ENCODE data around the gene PLA2R1.

The PLA2R1 gene

DNA sequence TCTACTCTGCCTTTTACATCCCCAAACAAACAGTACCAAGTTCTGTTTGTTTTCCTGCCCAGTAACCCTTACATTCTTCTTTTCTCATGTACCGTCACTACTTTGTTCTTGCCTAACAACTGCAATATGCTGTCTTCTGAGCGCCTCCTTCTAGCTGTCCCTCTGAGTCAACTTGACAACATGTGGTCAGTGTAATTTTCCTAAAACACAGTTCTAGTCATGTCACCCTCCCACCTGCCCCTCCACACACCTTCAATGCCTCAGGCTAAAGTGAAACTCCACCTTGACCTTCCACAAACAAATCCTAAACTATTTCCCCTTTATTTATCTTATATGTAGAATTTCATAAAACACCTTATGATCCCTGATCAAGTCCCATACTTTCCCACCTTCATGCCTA, 139.9 kb downstream of the PLA2R1 start:
- DNase-seq = no peak

DNA sequence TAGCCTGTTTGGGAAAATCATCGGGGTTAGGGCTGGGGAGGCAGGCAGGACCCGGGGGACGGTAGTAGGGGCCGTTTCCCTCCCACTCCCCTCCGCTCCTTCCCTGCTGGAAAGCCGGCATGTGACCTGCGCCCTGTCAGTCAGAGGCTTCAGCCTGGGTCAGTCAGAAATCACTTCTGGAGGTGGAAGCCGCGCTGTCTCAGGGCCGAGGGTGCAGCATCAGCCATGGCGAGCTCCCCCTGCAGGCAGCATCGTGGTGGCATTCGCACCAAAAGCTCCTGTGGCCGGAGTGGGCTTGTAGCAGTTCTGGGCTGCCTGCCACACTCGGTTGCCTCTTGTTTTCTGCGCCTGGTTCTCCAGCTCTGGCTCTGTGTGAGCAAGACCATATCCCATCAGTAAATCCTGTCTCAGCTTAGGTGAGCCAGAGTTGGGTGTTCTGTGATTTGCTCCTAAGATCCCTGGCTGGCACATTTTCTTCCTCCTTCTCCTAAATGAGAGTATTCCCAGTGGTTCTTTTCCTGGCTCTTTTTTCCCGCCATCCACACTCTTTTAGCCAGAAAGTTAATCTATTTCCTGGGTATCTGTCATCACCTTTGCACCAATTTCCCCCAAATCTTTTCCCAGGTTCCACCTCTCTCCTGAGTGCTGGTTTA, 140.5 kb downstream of the PLA2R1 start:
- no peak for DNase-seq

DNA sequence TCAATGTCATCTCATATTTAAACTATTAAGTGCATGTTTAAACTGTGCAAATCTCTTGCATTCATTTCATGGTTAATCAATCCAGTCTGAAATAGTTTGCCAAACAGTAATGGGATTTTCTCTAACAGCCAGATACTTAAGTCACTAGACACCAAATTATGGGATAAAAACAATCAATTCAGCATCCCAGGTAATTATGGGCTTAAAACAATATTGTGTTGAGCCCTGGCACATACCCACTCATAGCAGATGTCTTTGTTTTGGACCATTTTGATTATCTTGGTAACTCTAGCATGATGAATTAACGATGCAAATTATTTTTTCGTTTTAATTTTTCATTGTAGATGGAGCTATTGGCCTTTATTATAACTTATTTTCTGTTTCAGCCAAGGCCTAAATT, 145.9 kb downstream of the PLA2R1 start:
- no peak for DNase-seq

DNA sequence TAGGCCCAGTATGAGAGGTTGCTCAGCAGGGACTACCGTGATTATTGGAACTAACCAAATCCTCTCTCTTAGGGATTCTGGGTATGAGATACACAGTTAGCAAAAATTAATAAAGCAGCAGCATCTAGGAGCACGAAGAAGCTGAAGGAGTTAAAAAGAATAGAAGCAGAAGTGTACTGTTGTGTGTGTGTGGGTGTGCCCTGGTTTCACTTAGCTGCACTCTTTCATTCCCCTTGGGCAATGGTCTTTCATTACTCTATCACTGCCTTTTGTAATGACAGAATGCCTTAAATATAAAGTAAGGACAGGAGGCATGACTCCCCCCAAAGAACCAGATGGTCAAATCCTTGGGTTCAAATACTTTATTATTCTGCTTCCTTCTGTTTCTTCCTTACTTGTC, 148.5 kb downstream of the PLA2R1 start:
- DNase-seq = no peak

DNA sequence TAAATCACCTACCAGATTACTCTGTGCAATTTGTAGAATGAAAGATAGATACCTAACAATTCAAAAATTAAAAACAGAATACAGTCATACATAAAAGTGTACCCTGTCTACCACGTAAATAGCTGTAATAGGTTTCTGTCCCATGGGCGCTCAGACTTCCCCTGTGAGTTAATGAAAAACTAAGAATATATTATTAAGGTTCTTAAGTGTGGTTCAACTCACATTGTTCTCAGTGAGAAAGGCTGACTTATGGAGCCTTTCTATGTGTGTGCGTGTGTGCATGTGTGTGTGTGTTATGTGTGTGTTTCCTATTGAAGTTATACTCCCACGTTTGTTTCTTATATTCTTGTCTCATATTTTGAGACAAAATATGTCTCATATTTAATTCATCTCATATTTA, 149.8 kb downstream of the PLA2R1 start:
- DNase-seq = no peak

GRCh38 chr2:159910951-159911350, 151.5 kb downstream of the PLA2R1 start:
- DNase-seq = no peak

- DNase-seq = no peak
Observed at GRCh38 chr2:159908623-159909022, 153.8 kb downstream of the PLA2R1 start.

DNA sequence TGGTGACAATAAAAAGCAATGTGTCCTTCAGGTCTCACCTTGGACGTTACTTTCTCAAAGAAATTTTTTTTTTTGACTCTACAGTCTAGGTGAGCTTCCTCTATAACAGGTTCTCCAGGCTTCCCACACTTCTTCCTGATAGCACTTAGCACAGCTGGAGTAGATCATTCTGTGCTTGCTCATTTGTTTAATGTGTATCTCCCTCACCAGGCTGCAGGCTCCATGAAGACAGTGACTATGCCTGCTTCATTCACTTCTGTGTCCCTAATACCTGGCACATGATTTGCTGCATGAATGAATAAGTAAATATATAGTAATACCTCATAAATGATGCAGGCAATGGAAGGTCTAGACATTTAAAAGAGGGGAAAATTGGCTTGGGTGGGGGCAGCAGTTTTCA, 154.5 kb downstream of the PLA2R1 start:
- peak; percentile 9 for DNase-seq

DNA sequence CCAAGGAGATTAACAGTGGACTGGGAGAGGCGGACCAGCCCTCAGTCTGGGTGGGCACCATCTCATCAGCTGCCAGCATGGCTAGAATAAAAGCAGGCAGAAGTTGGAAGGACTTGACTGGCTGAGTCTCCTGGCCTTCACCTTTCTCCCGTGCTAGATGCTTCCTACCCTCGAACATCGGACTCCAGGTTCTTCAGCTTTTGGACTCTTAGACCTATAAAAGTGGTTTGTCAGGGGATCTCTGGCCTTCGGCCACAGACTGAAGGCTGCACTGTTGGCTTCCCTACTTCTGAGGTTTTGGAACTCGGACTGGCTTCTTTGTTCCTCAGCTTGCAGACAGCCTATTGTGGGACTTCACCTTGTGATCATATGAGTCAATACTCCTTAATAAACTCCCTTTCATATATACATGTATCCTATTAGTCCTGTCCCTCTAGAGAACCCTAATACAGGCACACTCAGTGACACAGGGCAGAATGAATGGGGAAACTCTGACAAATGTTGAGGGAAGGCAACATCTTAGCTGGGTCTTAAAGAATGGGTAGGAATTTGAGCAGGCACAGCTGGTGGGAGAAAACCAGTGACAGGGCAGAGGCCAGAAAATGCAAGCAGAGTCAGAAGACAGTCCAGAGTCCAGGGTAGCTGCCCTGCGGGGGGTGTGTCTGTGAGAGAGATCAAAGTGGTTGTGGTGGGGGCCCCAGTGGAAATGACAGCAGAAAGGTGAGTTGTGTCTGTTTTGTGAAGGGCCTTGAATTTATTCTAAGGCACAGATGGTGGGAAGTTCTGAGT, 156.3 kb downstream of the PLA2R1 start:
- no peak for DNase-seq

GRCh38 chr2:159904959-159905305, 157.5 kb downstream of the PLA2R1 start:
- DNase-seq = no peak

- DNase-seq = no peak
Observed at GRCh38 chr2:159904127-159904958, 158.1 kb downstream of the PLA2R1 start, which contains the start of gene LY75. LY75 (minus strand) TSS chr2:159904756.

- DNase-seq = no peak
Observed at GRCh38 chr2:159903443-159904126, 158.8 kb downstream of the PLA2R1 start.

DNA sequence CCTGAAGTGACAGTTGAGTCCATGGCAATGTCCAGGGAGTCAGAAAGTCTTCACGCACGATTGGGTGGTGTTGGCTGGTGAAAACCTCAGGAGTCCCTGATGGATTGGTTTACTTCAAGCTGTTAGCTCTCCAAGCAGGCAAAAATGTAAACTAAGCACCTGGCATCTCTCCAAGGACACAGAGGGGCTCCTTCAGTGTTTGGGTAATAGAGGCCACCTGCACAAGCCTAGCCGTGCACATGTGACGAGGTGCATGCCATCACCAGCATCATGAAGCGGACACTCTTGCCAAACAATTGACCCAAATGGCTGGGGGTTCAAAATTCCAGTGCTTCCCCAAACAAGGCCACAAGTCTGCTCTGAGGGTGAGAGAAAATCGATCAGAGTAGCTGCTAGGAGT, 159.7 kb downstream of the PLA2R1 start:
- peak; percentile 50 for DNase-seq

DNA sequence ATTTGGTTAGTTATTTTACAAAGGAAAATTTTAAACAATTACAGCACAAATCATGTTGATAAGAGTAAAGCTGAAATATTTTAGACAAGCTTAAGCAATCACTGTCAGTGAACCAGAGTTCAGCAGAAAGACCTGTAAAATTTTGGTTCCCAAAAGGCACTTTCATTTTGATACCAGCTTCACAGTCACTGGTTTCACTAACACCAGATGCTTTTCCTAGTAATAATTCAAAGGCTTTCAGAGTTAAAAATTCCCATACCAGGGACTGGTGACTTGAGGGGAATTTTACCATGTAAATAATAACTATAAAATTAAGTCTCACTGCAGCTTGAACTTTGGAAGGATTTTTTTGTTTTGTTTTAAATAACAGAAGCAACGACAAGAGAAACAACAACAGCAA, 162.1 kb downstream of the PLA2R1 start:
- no peak for DNase-seq

DNA sequence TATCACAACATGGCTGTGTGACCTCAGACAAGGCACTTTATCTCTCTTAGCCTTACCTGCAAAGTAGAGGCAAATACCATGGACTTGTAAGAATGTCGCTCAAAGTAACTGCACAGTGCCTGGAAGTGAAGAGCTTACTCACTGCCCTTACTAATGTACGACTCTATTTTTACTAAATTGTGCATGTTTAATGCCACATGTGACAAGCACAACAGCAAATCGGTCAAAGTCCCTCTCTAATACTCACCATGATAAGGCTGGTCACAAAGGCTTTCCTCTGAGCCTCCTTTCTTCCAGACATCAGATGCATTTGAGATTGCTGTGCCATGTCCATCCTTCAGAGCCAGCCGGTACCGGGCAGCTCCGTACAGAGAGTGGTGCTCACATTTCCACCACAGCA, 164.0 kb downstream of the PLA2R1 start:
- no peak for DNase-seq

DNA sequence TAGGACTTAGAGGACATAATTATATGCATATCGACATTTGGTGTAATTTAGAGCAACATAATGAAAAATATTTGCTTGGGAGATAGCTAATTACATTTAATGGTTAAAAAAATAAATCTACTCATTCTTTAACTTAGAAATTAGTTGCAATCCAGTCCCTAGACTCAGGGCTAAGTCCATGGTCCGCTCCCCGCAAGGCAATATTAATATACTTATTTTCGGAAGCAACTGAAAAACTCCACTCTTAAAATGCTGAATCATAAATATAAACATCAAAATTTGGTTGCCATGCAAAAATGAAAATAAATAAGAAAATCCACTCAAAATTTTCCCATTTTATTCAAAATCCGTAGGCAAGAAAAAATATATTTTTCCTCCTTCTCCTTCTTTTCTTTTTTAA, 164.7 kb downstream of the PLA2R1 start:
- no peak for DNase-seq

- DNase-seq = no peak
Observed at GRCh38 chr2:159897081-159897480, 165.3 kb downstream of the PLA2R1 start.

DNA sequence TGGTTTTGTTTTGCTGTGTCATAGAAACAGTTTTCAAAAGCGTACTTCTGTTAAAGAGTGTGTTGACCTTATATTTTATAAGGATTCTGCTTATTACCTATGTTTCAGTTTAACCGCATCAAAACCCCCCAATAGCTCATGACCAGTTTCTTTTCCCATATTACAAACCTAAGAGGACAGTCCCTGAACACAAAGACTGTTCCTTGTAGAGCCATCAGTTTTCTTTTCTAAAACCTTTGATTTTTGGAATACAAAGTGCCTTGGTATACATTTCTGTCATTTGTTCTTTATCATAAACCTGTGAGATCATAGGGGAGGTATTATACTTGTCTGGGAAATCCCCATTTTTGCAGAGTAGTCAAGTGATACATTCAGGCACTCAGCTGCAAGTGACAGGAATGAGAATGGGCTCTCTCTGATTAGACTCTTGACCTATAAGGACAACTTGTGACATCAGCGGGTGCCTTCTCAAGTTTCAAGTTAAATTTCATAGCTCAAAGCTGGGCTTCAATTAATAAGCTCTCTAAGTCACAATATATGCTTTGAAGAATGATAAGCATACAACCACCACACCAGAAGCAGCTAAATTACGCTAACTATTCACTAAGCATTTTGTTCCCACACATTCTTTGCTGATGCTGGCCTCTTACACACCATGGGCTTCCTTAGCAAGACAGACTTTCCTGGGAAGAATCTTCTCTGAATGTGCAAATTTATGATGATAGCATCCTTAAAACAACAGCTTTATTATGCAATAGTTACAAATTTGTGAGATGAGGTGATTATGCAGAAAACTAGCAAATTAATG, 167.0 kb downstream of the PLA2R1 start:
- DNase-seq = no peak

DNA sequence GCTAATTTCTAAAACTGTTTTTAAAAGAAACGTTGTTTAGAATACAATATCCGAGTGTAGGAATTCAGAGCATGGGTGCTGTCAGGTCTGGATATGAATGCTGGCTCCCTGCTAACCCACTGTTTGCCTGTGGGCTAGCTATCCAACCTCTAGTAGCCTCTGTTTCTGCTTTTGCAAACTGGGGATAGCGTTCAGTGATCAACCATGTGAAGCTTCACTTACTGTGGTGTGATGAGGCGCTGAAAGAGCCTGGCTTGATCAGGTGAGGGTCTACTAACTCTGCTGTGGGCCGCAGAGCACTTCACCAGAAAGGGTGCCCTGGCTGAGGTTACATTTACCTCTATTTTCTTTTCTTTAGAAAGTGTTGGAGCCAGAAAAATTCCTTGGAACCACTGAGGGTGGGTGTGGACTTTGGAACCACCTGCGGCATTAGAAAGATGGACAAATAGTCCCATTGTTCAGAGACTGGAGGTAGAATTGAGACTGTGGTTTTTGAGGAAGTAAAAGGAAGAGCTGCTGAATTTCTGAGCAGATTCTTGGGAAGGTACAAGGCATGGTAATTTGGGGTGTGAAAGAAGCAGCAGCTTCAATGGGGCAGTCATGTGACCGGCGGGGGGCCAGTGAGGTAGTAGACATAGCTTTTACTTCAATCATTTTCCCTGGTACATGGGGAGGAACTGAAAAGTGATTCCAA, 168.1 kb downstream of the PLA2R1 start:
- DNase-seq = no peak

DNA sequence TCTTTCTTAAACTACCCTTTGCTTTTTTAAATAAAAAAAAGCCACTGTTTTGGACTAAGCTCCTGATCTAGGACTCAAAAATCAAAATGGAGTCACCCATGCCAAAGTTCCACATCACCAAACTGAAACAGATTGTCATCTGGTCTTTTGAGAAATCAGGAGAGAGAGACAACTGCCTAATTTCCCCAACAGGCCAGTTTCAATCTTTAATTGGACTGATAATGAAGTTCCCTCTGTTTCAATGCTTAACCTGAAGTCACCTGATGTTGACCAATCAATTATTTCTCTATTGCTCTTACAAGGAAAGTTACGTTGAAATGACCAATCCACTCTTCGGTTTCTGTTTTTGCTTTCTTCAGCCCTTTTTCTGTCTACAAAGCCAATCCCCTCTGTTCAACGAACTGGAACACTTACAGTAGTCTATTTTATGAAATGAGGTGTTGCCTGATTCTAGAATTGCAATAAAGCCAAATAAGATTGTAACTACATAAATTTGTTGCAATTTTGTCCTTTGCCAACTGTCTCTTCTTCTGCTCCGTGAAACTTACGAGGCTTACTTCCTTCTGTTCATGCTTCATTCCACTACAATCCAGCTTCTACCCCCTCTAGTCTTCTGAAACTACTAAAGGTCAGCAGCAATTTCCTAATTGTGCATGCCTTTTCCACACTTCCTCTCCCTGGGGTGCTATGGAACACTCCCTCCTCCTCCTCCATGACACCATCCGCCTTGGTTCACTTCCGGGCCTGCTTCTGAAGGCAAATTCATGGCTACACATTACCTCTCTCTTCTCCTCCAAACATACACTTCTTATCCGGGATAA, 169.2 kb downstream of the PLA2R1 start:
- no peak for DNase-seq

Measured in DMS79 treated with DMSO at 0.1 percent for 48 hours (cell line).